ENCODE data around the gene FCAMR.

Gene FCAMR

GRCh38 chr1:206970446-206970845, at the start of gene FCAMR:
Gene FCAMR, minus strand, starts transcription at chr1:206970460. Its CDS starts 335 bp downstream, at chr1:206970125.
- no peak within 1 kb of the TSS for H3K27ac ChIP-seq (ENCODE audit: low read depth, low read length)
- no peak within 1 kb of the TSS for H2AFZ ChIP-seq (ENCODE audit: low read length, unreplicated experiment)
- no peak within 1 kb of the TSS for H3K4me3 ChIP-seq (ENCODE audit: low read depth, low read length)
- no peaks in the 10 kb centered on the region for H3K79me2 ChIP-seq (ENCODE audit: control insufficient read depth, insufficient read depth, low read length, unreplicated experiment)
- H3K27me3 ChIP-seq (ENCODE audit: insufficient read depth, low read length): peaks cover 71% of the 10 kb centered on the region
- H3K36me3 ChIP-seq (ENCODE audit: insufficient read depth, low read length): no peaks in the 10 kb centered on the region
- no peaks in the 10 kb centered on the region for H3K4me1 ChIP-seq (ENCODE audit: control insufficient read depth, insufficient read depth, low read length, unreplicated experiment)

DNA sequence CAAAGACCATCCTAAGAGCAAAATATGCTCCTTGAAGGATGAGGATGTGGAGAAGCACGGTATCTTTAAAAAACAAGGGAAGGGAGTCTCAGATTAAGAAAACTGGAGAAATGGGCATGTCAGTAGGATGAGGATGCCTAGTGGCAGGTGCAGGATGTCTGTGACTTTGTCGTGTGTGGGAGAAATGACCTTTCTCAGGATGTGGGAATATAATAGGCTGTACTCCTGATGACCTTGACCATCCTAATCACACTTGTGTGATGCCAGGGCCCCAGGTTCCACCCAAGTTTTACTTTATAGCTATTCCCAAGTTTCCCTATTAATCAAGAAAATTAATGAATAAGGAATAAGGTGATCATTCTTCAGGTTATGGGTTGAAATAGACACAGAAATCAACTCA, 49.4 kb upstream of the FCAMR start:
- no peak overlapping the region for H2AFZ ChIP-seq (ENCODE audit: low read length, unreplicated experiment)
- H3K79me2 ChIP-seq (ENCODE audit: control insufficient read depth, insufficient read depth, low read length, unreplicated experiment): no peaks in the 10 kb centered on the region
- H3K36me3 ChIP-seq (ENCODE audit: insufficient read depth, low read length): no peaks in the 10 kb centered on the region
- H3K27ac ChIP-seq (ENCODE audit: low read depth, low read length): no peak overlapping the region
- H3K4me1 ChIP-seq (ENCODE audit: control insufficient read depth, insufficient read depth, low read length, unreplicated experiment): peaks cover 16% of the 10 kb centered on the region
- H3K4me3 ChIP-seq (ENCODE audit: low read depth, low read length): no peak overlapping the region
- H3K27me3 ChIP-seq (ENCODE audit: insufficient read depth, low read length): peaks cover 7% of the 10 kb centered on the region

DNA sequence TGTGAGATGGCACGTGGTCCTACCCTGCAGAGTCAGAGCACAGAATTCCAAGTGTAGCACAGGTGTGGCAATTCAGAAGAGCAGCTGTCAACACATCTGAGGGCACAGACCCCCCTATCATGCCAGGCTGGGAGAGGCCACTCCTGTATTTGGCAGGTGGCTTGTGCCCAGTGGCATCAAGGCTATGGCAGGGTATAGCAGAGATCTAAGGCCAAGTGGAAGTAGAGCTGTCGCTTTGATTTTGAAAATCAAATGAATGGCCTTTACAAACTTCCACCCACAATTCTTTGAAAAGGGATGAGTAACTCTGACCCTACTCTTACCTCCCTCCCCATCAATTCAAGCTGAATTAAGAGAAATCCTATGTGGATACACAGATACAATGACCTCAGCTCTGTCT, 48.9 kb upstream of the FCAMR start:
- no peak overlapping the region for H3K27ac ChIP-seq (ENCODE audit: low read depth, low read length)

GRCh38 chr1:207018707-207019106, 48.4 kb upstream of the FCAMR start:
- H3K4me1 ChIP-seq (ENCODE audit: control insufficient read depth, insufficient read depth, low read length, unreplicated experiment): peaks cover 13% of the 10 kb centered on the region
- no peak overlapping the region for H3K4me3 ChIP-seq (ENCODE audit: low read depth, low read length)
- no peak overlapping the region for H3K27ac ChIP-seq (ENCODE audit: low read depth, low read length)
- no peak overlapping the region for H2AFZ ChIP-seq (ENCODE audit: low read length, unreplicated experiment)
- H3K27me3 ChIP-seq (ENCODE audit: insufficient read depth, low read length): peaks cover 7% of the 10 kb centered on the region
- H3K36me3 ChIP-seq (ENCODE audit: insufficient read depth, low read length): no peaks in the 10 kb centered on the region
- H3K79me2 ChIP-seq (ENCODE audit: control insufficient read depth, insufficient read depth, low read length, unreplicated experiment): no peaks in the 10 kb centered on the region

More for the DNA sequence above, 48.9 kb upstream of the FCAMR start:
- H3K79me2 ChIP-seq (ENCODE audit: control insufficient read depth, insufficient read depth, low read length, unreplicated experiment): no peaks in the 10 kb centered on the region
- H2AFZ ChIP-seq (ENCODE audit: low read length, unreplicated experiment): no peak overlapping the region
- H3K4me1 ChIP-seq (ENCODE audit: control insufficient read depth, insufficient read depth, low read length, unreplicated experiment): peaks cover 13% of the 10 kb centered on the region
- peaks cover 7% of the 10 kb centered on the region for H3K27me3 ChIP-seq (ENCODE audit: insufficient read depth, low read length)
- no peaks in the 10 kb centered on the region for H3K36me3 ChIP-seq (ENCODE audit: insufficient read depth, low read length)
- H3K4me3 ChIP-seq (ENCODE audit: low read depth, low read length): no peak overlapping the region

GRCh38 chr1:207017615-207018559, 47.6 kb upstream of the FCAMR start:
- Histone ChIP-seq H3K4me1 (ENCODE audit: control insufficient read depth, insufficient read depth, low read length, unreplicated experiment) (peaks cover 13% of the 10 kb centered on the region), H2AFZ (ENCODE audit: low read length, unreplicated experiment) (no peak overlapping the region), H3K36me3 (ENCODE audit: insufficient read depth, low read length) (no peaks in the 10 kb centered on the region), H3K4me3 (ENCODE audit: low read depth, low read length) (no peak overlapping the region), H3K27me3 (ENCODE audit: insufficient read depth, low read length) (peaks cover 7% of the 10 kb centered on the region), H3K27ac (ENCODE audit: low read depth, low read length) (no peak overlapping the region), H3K79me2 (ENCODE audit: control insufficient read depth, insufficient read depth, low read length, unreplicated experiment) (no peaks in the 10 kb centered on the region)

DNA sequence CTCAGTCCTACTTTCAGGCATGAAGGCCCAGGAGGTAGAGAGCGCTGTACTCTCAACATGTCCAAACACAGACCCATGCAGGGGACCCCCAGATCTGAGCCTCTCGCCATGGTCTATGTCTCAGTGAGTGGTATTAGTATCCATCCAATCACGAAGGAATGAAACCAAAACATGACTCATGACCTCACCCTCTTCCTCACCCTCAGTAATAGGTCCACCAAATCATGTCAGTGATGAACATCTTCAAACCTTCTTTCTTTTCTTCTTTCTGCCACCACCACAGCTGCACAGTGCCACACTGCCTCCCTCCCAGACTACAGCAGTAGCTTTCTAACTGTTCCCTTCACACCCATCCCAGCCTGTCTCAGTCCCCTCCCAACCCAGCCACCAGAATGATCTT, 45.5 kb upstream of the FCAMR start:
- Histone ChIP-seq H3K4me3 (ENCODE audit: low read depth, low read length) (no peak overlapping the region), H3K4me1 (ENCODE audit: control insufficient read depth, insufficient read depth, low read length, unreplicated experiment) (peaks cover 5% of the 10 kb centered on the region), H3K27ac (ENCODE audit: low read depth, low read length) (no peak overlapping the region), H3K79me2 (ENCODE audit: control insufficient read depth, insufficient read depth, low read length, unreplicated experiment) (no peaks in the 10 kb centered on the region), H3K27me3 (ENCODE audit: insufficient read depth, low read length) (peaks cover 16% of the 10 kb centered on the region), H3K36me3 (ENCODE audit: insufficient read depth, low read length) (no peaks in the 10 kb centered on the region), H2AFZ (ENCODE audit: low read length, unreplicated experiment) (no peak overlapping the region)

DNA sequence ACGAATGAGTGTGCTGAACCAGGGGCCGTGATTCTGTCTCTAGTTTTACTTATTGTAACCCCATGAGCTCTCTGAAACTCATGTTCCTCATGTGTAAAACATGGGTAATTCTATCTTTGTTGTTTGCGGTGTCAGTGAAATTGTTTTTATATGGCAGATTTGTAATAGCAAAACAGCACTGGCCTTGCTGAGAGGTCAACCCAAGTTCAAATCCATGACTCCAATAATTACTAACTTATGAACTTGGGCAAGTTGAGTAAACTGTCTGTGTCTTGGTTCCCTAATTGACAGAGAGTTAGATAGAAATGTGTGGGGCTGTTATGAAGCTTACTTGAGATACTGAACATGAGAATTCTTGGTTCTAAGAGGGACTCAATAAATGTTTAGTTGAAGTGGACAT, 44.5 kb upstream of the FCAMR start:
- no peaks in the 10 kb centered on the region for H3K36me3 ChIP-seq (ENCODE audit: insufficient read depth, low read length)
- H3K27ac ChIP-seq (ENCODE audit: low read depth, low read length): no peak overlapping the region
- no peaks in the 10 kb centered on the region for H3K79me2 ChIP-seq (ENCODE audit: control insufficient read depth, insufficient read depth, low read length, unreplicated experiment)
- peaks cover 16% of the 10 kb centered on the region for H3K27me3 ChIP-seq (ENCODE audit: insufficient read depth, low read length)
- no peak overlapping the region for H3K4me3 ChIP-seq (ENCODE audit: low read depth, low read length)
- H2AFZ ChIP-seq (ENCODE audit: low read length, unreplicated experiment): no peak overlapping the region
- H3K4me1 ChIP-seq (ENCODE audit: control insufficient read depth, insufficient read depth, low read length, unreplicated experiment): no peaks in the 10 kb centered on the region

GRCh38 chr1:207013321-207014085, 43.2 kb upstream of the FCAMR start:
- Histone ChIP-seq H3K79me2 (ENCODE audit: control insufficient read depth, insufficient read depth, low read length, unreplicated experiment) (no peaks in the 10 kb centered on the region), H3K4me1 (ENCODE audit: control insufficient read depth, insufficient read depth, low read length, unreplicated experiment) (no peaks in the 10 kb centered on the region), H3K4me3 (ENCODE audit: low read depth, low read length) (no peak overlapping the region), H3K36me3 (ENCODE audit: insufficient read depth, low read length) (no peaks in the 10 kb centered on the region), H3K27me3 (ENCODE audit: insufficient read depth, low read length) (peaks cover 16% of the 10 kb centered on the region), H2AFZ (ENCODE audit: low read length, unreplicated experiment) (no peak overlapping the region), H3K27ac (ENCODE audit: low read depth, low read length) (no peak overlapping the region)

DNA sequence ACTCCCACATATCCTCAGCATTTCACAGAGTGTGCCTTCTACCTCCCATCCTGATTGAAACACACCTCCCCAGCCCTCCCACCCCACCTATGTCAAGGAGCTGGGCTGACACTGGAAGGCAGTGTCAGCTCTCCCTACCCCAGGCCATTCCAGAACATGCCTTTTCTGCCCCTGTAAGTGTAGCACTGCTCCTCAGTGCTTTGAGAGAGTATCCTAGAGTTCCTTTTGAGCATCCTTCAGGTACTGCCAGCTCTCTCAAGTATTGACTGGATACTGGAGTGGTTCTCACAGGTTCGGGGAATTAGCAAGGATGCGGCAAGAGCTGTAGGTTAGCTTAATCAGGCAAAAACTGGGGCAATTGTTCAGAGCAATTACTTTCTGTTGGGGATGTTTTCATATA, 40.5 kb upstream of the FCAMR start:
- Histone ChIP-seq H3K27me3 (ENCODE audit: insufficient read depth, low read length) (peaks cover 16% of the 10 kb centered on the region), H3K27ac (ENCODE audit: low read depth, low read length) (no peak overlapping the region), H3K79me2 (ENCODE audit: control insufficient read depth, insufficient read depth, low read length, unreplicated experiment) (no peaks in the 10 kb centered on the region)

GRCh38 chr1:207009945-207010344, 39.7 kb upstream of the FCAMR start:
- Histone ChIP-seq H3K27me3 (ENCODE audit: insufficient read depth, low read length) (peaks cover 10% of the 10 kb centered on the region), H3K36me3 (ENCODE audit: insufficient read depth, low read length) (no peaks in the 10 kb centered on the region), H3K79me2 (ENCODE audit: control insufficient read depth, insufficient read depth, low read length, unreplicated experiment) (no peaks in the 10 kb centered on the region), H3K4me3 (ENCODE audit: low read depth, low read length) (no peak overlapping the region), H3K27ac (ENCODE audit: low read depth, low read length) (no peak overlapping the region), H2AFZ (ENCODE audit: low read length, unreplicated experiment) (no peak overlapping the region), H3K4me1 (ENCODE audit: control insufficient read depth, insufficient read depth, low read length, unreplicated experiment) (peaks cover 6% of the 10 kb centered on the region)

More for the DNA sequence above, 40.5 kb upstream of the FCAMR start:
- no peak overlapping the region for H2AFZ ChIP-seq (ENCODE audit: low read length, unreplicated experiment)
- H3K4me1 ChIP-seq (ENCODE audit: control insufficient read depth, insufficient read depth, low read length, unreplicated experiment): peaks cover 6% of the 10 kb centered on the region
- H3K4me3 ChIP-seq (ENCODE audit: low read depth, low read length): no peak overlapping the region
- no peaks in the 10 kb centered on the region for H3K36me3 ChIP-seq (ENCODE audit: insufficient read depth, low read length)
